HEK293 (cell line): ENCODE results near the gene DDC.

Source experiments
- CTCF ChIA-PET: fragments of 350-600 bp; formaldehyde crosslinking; extraction: SDS; loops from one replicate; lab custom pipeline; 2021; ENCODE audit warnings: antibody characterized with exemption; lab: Yijun Ruan, JAX
- POLR2A ChIA-PET: fragments of 300-600 bp; formaldehyde crosslinking; extraction: SDS; loops from one replicate; lab custom pipeline; 2020; ENCODE audit warnings: antibody characterized with exemption, inconsistent platforms; lab: Yijun Ruan, JAX
- H3K27ac ChIP-seq: fragments of 200-500 bp; sonication (Bioruptor generic); 2 replicates; pipeline ENCODE4 v1.5.1; 2014; ENCODE audit warnings: low read depth, low read length, control low read depth, inconsistent platforms; ENCODE audit errors: extremely low read depth
- H3K36me3 ChIP-seq, 2 experiments: fragments of 200-500 bp in 1 of 2; sonication (Bioruptor generic) in 1 of 2; 1 replicate in 1 of 2; 2 replicates in 1 of 2; pipeline ENCODE4 v1.5.1; 2014 to 2017; ENCODE audit warnings: inconsistent platforms in 2 of 2, low read length in 2 of 2; ENCODE audit not compliant: control insufficient read depth in 2 of 2, insufficient read depth in 1 of 2
- H3K4me1 ChIP-seq: fragments of 200-500 bp; sonication (Bioruptor generic); 2 replicates; pipeline ENCODE4 v1.5.1; 2014; ENCODE audit warnings: mild to moderate bottlenecking, low read length, inconsistent platforms; ENCODE audit not compliant: control insufficient read depth, insufficient read depth
- H3K4me3 ChIP-seq: 2 replicates; pipeline ENCODE4 v1.5.1; 2011; ENCODE audit warnings: low read depth, mild to moderate bottlenecking, control low read depth, low read length, moderate library complexity
- H3K9me3 ChIP-seq: fragments of 200-500 bp; sonication (Bioruptor generic); 2 replicates; pipeline ENCODE4 v1.5.1; 2014; ENCODE audit warnings: low read depth, low read length, inconsistent platforms; ENCODE audit not compliant: control insufficient read depth, insufficient read depth
- GLI4 ChIP-seq: fragments of 450-650 bp; formaldehyde crosslinking; IDR thresholded peaks from 2 replicates; pipeline ENCODE4 v1.5.1; 2016; ENCODE audit warnings: missing biosample characterization, missing genetic modification characterization
- GLIS1 ChIP-seq: fragments of 450-650 bp; formaldehyde crosslinking; IDR thresholded peaks from 2 replicates; pipeline ENCODE4 v1.5.1; 2016; ENCODE audit warnings: missing biosample characterization, missing genetic modification characterization
- GLIS2 ChIP-seq: fragments of 450-650 bp; formaldehyde crosslinking; IDR thresholded peaks from 2 replicates; pipeline ENCODE4 v1.5.1; 2016; ENCODE audit warnings: missing biosample characterization, missing genetic modification characterization
- SP7 ChIP-seq: fragments of 450-650 bp; formaldehyde crosslinking; IDR thresholded peaks from 2 replicates; pipeline ENCODE4 v1.5.1; 2016; ENCODE audit warnings: missing biosample characterization, missing genetic modification characterization
- ZBTB20 ChIP-seq: fragments of 450-650 bp; formaldehyde crosslinking; IDR thresholded peaks from 2 replicates; pipeline ENCODE4 v1.5.1; 2016; ENCODE audit warnings: missing biosample characterization, missing genetic modification characterization
- ZBTB7A ChIP-seq: fragments of 450-650 bp; formaldehyde crosslinking; IDR thresholded peaks from 2 replicates; pipeline ENCODE4 v1.5.1; 2016; ENCODE audit warnings: low read depth, missing biosample characterization, missing genetic modification characterization
- ZFP41 ChIP-seq: fragments of 450-650 bp; formaldehyde crosslinking; IDR thresholded peaks from 2 replicates; pipeline ENCODE4 v1.5.1; 2016; ENCODE audit warnings: missing biosample characterization, missing genetic modification characterization, borderline replicate concordance
- ZNF335 ChIP-seq: fragments of 450-650 bp; formaldehyde crosslinking; conservative IDR thresholded peaks from 2 replicates; pipeline ENCODE4 v1.5.1; 2016; ENCODE audit warnings: missing biosample characterization, missing genetic modification characterization
- ZNF501 ChIP-seq: fragments of 450-650 bp; formaldehyde crosslinking; IDR thresholded peaks from 2 replicates; pipeline ENCODE4 v1.5.1; 2016; ENCODE audit warnings: missing biosample characterization, missing genetic modification characterization
- ZNF529 ChIP-seq: fragments of 450-650 bp; formaldehyde crosslinking; IDR thresholded peaks from 2 replicates; pipeline ENCODE4 v1.5.1; 2017; ENCODE audit warnings: missing genetic modification characterization, missing biosample characterization; ENCODE audit not compliant: insufficient replicate concordance
- ZNF530 ChIP-seq: fragments of 450-650 bp; formaldehyde crosslinking; IDR thresholded peaks from 2 replicates; pipeline ENCODE4 v1.5.1; 2016; ENCODE audit warnings: low read depth, missing biosample characterization, missing genetic modification characterization
- ZNF558 ChIP-seq: fragments of 450-650 bp; formaldehyde crosslinking; IDR thresholded peaks from 2 replicates; pipeline ENCODE4 v1.5.1; 2016; ENCODE audit warnings: missing biosample characterization, missing genetic modification characterization
- ZNF654 ChIP-seq: fragments of 450-650 bp; formaldehyde crosslinking; IDR thresholded peaks from 2 replicates; pipeline ENCODE4 v1.5.1; 2016; ENCODE audit warnings: low read depth, missing biosample characterization, missing genetic modification characterization
- ZNF670 ChIP-seq: fragments of 450-650 bp; formaldehyde crosslinking; IDR thresholded peaks from 2 replicates; pipeline ENCODE4 v1.5.1; 2016; ENCODE audit warnings: missing biosample characterization, missing genetic modification characterization, low read depth
- ZNF776 ChIP-seq: fragments of 450-650 bp; formaldehyde crosslinking; IDR thresholded peaks from 2 replicates; pipeline ENCODE4 v1.5.0; 2017; ENCODE audit warnings: missing biosample characterization, missing genetic modification characterization, borderline replicate concordance
- ZNF830 ChIP-seq: fragments of 450-650 bp; IDR thresholded peaks from 2 replicates; pipeline ENCODE4 v1.5.0; 2018; ENCODE audit warnings: missing biosample characterization, missing genetic modification characterization, low read depth, mild to moderate bottlenecking, moderate library complexity
- ZSCAN30 ChIP-seq: fragments of 450-650 bp; IDR thresholded peaks from 2 replicates; pipeline ENCODE4 v1.5.1; 2018; ENCODE audit warnings: missing biosample characterization, mild to moderate bottlenecking, missing genetic modification characterization, moderate library complexity
- ZXDB ChIP-seq: fragments of 450-650 bp; formaldehyde crosslinking; IDR thresholded peaks from 2 replicates; pipeline ENCODE4 v1.5.1; 2016; ENCODE audit warnings: missing biosample characterization, missing genetic modification characterization
- TF ChIP-seq, protein P1 (sequence below): fragments of 450-650 bp; formaldehyde crosslinking; IDR thresholded peaks from 2 replicates; pipeline ENCODE4 v1.5.1; 2016; ENCODE audit warnings: missing biosample characterization, missing genetic modification characterization, low read depth
- TF ChIP-seq, protein P2 (sequence below): fragments of 450-650 bp; formaldehyde crosslinking; IDR thresholded peaks from 2 replicates; pipeline ENCODE4 v1.5.1; 2016; ENCODE audit warnings: missing biosample characterization, missing genetic modification characterization, borderline replicate concordance
- TF ChIP-seq, protein P3 (sequence below): fragments of 450-650 bp; formaldehyde crosslinking; IDR thresholded peaks from 2 replicates; pipeline ENCODE4 v1.5.1; 2016; ENCODE audit warnings: missing biosample characterization, missing genetic modification characterization
- TF ChIP-seq, protein P4 (sequence below): fragments of 450-650 bp; formaldehyde crosslinking; IDR thresholded peaks from 2 replicates; pipeline ENCODE4 v1.5.1; 2016; ENCODE audit warnings: missing biosample characterization, missing genetic modification characterization
- TF ChIP-seq, protein P5 (sequence below): fragments of 450-650 bp; formaldehyde crosslinking; optimal IDR thresholded peaks from 2 replicates; pipeline ENCODE3; 2016; ENCODE audit warnings: missing biosample characterization, mild to moderate bottlenecking, missing genetic modification characterization
- TF ChIP-seq, protein P6 (sequence below): fragments of 450-650 bp; formaldehyde crosslinking; IDR thresholded peaks from 2 replicates; pipeline ENCODE4 v1.5.1; 2016; ENCODE audit warnings: missing biosample characterization, missing genetic modification characterization

DDC gene

DNA sequence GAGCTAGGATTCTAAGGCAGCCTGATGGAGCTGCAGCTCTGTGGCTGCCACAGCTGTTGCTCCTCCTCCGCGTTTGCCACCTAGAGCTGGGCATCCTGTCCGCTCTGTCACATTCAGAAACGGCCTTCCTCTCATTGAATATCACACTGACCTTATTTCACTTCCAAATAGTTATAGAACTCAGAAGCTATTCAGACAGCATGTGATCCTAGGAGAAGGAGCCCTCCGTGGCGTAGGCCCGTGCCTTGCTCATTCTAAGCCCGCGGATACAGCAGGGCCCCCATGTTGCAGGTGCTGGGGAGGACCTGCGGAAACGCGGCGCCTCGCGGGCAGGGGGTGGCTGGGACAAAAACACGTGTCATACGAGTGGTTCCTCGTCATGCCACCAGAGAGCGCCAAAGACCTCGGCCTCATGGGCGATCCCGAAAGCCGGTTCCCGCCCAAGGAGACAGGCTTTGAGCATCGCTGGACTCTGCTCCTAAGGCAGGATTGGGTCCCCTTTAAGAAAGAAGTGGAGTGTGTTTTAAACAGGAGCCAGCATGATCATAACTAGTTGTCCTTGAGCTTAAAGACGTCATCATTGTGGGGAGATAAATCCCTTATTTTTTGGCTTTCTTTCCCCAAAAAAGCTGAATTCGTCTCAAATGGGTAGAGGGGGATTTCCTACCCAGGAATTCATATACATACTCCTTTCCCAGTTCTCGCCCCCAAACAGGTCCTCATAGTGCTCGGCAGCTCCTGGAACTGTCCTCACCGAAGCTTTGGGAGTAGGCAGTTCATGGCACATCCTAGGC is 97.2 kb downstream of the DDC start:
- ChIA-PET POLR2A (no interaction called here), CTCF (interaction anchor here (0.6 to 4.5 kb wide), 42 partner anchors 10 to 1431 kb away, joined by 3 to 64 read pairs (median 4); no protein-coding TSS in a partner anchor)
- Histone ChIP-seq H3K4me3 (no peak overlapping the region), H3K9me3 (no peaks in the 10 kb centered on the region), H3K27ac (no peak overlapping the region), H3K4me1 (peaks cover 2% of the 10 kb centered on the region; the same call in 1 of the 2 replicates), H3K36me3 (no peaks in the 10 kb centered on the region)
- TF ChIP-seq ZXDB (0 out of 2 replicates have a peak, but pooled peaks have one; percentile 32), ZBTB20 (peak; percentile 36; the same call in 1 of the 2 replicates), ZSCAN30 (0 out of 2 replicates have a peak, but pooled peaks have one; percentile 25), ZNF530 (no peak), ZNF501 (peak; percentile 32; the same call in 1 of the 2 replicates), SP7 (tag by site-specific recombination) (0 out of 2 replicates have a peak, but pooled peaks have one; percentile 15), ZNF830 (tag by site-specific recombination) (no peak), ZFP41 (no peak), ZNF335 (tag by site-specific recombination) (peak; percentile 28; the same call in 1 of the 2 replicates), ZNF670 (tag by site-specific recombination) (no peak), GLI4 (tag by site-specific recombination) (no peak), ZNF558 (tag by site-specific recombination) (no peak), GLIS1 (peak; percentile 19; the same call in 1 of the 2 replicates), GLIS2 (tag by site-specific recombination) (peak; percentile 33; the same call in 1 of the 2 replicates), ZNF654 (tag by site-specific recombination) (peak; percentile 78), ZNF776 (no peak), ZBTB7A (tag by site-specific recombination) (no peak), ZNF529 (tag by site-specific recombination) (no peak)
- TF ChIP-seq, protein P1, sequence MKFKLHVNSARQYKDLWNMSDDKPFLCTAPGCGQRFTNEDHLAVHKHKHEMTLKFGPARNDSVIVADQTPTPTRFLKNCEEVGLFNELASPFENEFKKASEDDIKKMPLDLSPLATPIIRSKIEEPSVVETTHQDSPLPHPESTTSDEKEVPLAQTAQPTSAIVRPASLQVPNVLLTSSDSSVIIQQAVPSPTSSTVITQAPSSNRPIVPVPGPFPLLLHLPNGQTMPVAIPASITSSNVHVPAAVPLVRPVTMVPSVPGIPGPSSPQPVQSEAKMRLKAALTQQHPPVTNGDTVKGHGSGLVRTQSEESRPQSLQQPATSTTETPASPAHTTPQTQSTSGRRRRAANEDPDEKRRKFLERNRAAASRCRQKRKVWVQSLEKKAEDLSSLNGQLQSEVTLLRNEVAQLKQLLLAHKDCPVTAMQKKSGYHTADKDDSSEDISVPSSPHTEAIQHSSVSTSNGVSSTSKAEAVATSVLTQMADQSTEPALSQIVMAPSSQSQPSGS (tag by site-specific recombination): peak; percentile 30; the same call in 1 of the 2 replicates
- TF ChIP-seq, protein P2, sequence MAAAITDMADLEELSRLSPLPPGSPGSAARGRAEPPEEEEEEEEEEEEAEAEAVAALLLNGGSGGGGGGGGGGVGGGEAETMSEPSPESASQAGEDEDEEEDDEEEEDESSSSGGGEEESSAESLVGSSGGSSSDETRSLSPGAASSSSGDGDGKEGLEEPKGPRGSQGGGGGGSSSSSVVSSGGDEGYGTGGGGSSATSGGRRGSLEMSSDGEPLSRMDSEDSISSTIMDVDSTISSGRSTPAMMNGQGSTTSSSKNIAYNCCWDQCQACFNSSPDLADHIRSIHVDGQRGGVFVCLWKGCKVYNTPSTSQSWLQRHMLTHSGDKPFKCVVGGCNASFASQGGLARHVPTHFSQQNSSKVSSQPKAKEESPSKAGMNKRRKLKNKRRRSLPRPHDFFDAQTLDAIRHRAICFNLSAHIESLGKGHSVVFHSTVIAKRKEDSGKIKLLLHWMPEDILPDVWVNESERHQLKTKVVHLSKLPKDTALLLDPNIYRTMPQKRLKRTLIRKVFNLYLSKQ (tag by site-specific recombination): no peak
- TF ChIP-seq, protein P3, sequence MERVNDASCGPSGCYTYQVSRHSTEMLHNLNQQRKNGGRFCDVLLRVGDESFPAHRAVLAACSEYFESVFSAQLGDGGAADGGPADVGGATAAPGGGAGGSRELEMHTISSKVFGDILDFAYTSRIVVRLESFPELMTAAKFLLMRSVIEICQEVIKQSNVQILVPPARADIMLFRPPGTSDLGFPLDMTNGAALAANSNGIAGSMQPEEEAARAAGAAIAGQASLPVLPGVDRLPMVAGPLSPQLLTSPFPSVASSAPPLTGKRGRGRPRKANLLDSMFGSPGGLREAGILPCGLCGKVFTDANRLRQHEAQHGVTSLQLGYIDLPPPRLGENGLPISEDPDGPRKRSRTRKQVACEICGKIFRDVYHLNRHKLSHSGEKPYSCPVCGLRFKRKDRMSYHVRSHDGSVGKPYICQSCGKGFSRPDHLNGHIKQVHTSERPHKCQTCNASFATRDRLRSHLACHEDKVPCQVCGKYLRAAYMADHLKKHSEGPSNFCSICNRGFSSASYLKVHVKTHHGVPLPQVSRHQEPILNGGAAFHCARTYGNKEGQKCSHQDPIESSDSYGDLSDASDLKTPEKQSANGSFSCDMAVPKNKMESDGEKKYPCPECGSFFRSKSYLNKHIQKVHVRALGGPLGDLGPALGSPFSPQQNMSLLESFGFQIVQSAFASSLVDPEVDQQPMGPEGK (tag by site-specific recombination): 0 out of 2 replicates have a peak, but pooled peaks have one; percentile 27
- TF ChIP-seq, protein P4, sequence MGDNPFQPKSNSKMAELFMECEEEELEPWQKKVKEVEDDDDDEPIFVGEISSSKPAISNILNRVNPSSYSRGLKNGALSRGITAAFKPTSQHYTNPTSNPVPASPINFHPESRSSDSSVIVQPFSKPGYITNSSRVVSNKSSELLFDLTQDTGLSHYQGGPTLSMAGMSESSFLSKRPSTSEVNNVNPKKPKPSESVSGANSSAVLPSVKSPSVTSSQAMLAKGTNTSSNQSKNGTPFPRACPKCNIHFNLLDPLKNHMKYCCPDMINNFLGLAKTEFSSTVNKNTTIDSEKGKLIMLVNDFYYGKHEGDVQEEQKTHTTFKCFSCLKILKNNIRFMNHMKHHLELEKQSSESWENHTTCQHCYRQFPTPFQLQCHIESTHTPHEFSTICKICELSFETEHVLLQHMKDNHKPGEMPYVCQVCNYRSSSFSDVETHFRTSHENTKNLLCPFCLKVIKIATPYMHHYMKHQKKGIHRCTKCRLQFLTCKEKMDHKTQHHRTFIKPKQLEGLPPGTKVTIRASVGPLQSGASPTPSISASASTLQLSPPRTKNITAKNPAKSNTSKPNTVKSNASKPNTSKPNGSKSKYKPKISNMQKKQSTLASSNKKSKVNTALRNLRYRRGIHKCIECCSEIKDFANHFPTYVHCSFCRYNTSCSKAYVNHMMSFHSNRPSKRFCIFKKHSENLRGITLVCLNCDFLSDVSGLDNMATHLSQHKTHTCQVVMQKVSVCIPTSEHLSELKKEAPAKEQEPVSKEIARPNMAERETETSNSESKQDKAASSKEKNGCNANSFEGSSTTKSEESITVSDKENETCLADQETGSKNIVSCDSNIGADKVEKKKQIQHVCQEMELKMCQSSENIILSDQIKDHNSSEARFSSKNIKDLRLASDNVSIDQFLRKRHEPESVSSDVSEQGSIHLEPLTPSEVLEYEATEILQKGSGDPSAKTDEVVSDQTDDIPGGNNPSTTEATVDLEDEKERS (tag by site-specific recombination): no peak
- TF ChIP-seq, protein P5, sequence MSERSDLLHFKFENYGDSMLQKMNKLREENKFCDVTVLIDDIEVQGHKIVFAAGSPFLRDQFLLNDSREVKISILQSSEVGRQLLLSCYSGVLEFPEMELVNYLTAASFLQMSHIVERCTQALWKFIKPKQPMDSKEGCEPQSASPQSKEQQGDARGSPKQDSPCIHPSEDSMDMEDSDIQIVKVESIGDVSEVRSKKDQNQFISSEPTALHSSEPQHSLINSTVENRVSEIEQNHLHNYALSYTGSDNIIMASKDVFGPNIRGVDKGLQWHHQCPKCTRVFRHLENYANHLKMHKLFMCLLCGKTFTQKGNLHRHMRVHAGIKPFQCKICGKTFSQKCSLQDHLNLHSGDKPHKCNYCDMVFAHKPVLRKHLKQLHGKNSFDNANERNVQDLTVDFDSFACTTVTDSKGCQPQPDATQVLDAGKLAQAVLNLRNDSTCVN (tag by site-specific recombination): peak; percentile 19
- TF ChIP-seq, protein P6, sequence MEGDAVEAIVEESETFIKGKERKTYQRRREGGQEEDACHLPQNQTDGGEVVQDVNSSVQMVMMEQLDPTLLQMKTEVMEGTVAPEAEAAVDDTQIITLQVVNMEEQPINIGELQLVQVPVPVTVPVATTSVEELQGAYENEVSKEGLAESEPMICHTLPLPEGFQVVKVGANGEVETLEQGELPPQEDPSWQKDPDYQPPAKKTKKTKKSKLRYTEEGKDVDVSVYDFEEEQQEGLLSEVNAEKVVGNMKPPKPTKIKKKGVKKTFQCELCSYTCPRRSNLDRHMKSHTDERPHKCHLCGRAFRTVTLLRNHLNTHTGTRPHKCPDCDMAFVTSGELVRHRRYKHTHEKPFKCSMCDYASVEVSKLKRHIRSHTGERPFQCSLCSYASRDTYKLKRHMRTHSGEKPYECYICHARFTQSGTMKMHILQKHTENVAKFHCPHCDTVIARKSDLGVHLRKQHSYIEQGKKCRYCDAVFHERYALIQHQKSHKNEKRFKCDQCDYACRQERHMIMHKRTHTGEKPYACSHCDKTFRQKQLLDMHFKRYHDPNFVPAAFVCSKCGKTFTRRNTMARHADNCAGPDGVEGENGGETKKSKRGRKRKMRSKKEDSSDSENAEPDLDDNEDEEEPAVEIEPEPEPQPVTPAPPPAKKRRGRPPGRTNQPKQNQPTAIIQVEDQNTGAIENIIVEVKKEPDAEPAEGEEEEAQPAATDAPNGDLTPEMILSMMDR: peak; percentile 77
